A673 (cell line): Measurements from ENCODE around the gene ZCCHC3. TPM values are rescaled to one million over a fixed set of nuclear protein-coding genes. Genes with fewer than 3 reads are reported as not detected.

Experiments used
- BruUV-seq: library from RNA; stranded (reverse); fragments of 400-500 nt; replicated peaks from 2 replicates; lab custom pipeline; 2021; lab: Mats Ljungman, UMichigan
- CTCF ChIA-PET: fragments of 300-600 bp; sonication (Branson Sonifier 250); formaldehyde crosslinking; loops from one replicate; lab custom pipeline; 2022; ENCODE audit warnings: antibody characterized with exemption; lab: Charles Lee
- POLR2A ChIA-PET: fragments of 300-600 bp; sonication (Branson Sonifier 250); formaldehyde crosslinking; loops from one replicate; lab custom pipeline; 2022; ENCODE audit warnings: antibody characterized with exemption; ENCODE audit not compliant: low non-redundant PET; lab: Charles Lee
- DNase-seq: peaks from one replicate; pipeline ENCODE4 v3.0.0-alpha.2; 2015; ENCODE audit warnings: low spot score
- H3K27ac ChIP-seq: fragments of 200-600 bp; sonication (generic); 2 replicates; pipeline ENCODE4 v1.5.1; 2016; ENCODE audit warnings: mixed run types, low read depth, mild to moderate bottlenecking, mixed read lengths, antibody characterized with exemption, low read length; ENCODE audit not compliant: poor library complexity, severe bottlenecking
- H3K27me3 ChIP-seq: fragments of 200-600 bp; sonication (generic); replicated peaks from 2 replicates; pipeline ENCODE4 v1.6.1; 2017; ENCODE audit warnings: mixed run types, low read depth, mild to moderate bottlenecking, mixed read lengths, antibody characterized with exemption, low read length; ENCODE audit not compliant: insufficient read depth, poor library complexity
- H3K36me3 ChIP-seq: fragments of 200-600 bp; sonication (generic); 2 replicates; pipeline ENCODE4 v1.6.1; 2016; ENCODE audit warnings: mixed run types, mild to moderate bottlenecking, mixed read lengths, antibody characterized with exemption, low read length; ENCODE audit not compliant: insufficient read depth, poor library complexity, severe bottlenecking
- H3K4me1 ChIP-seq: fragments of 200-600 bp; sonication (generic); 2 replicates; pipeline ENCODE4 v1.6.1; 2017; ENCODE audit warnings: mixed run types, mild to moderate bottlenecking, mixed read lengths, antibody characterized with exemption, low read length; ENCODE audit not compliant: insufficient read depth, poor library complexity, severe bottlenecking
- H3K4me3 ChIP-seq: fragments of 200-600 bp; sonication (generic); 2 replicates; pipeline ENCODE4 v1.5.1; 2016; ENCODE audit warnings: low read depth, mixed run types, mild to moderate bottlenecking, mixed read lengths, low read length; ENCODE audit not compliant: poor library complexity, severe bottlenecking
- H3K9me3 ChIP-seq: fragments of 200-600 bp; sonication (generic); 2 replicates; pipeline ENCODE4 v1.6.1; 2016; ENCODE audit warnings: mixed run types, low read depth, mild to moderate bottlenecking, mixed read lengths, antibody characterized with exemption, low read length; ENCODE audit not compliant: poor library complexity, severe bottlenecking
- EZH2 ChIP-seq: fragments of 200-600 bp; sonication (generic); IDR thresholded peaks from 2 replicates; pipeline ENCODE4 v1.6.1; 2017; ENCODE audit warnings: borderline replicate concordance, low read depth, mild to moderate bottlenecking, mixed read lengths, antibody characterized with exemption, low read length; ENCODE audit not compliant: poor library complexity, severe bottlenecking
- intact Hi-C: fragments of 100-400 bp; cut with micrococcal nuclease; formaldehyde crosslinking; loops from one replicate; pipeline ENCODE4 v1.10.0; 2022; ENCODE audit not compliant: unreplicated experiment
- total RNA-seq: library from RNA; stranded (reverse); gene quantifications from 2 replicates; pipeline ENCODE4 v1.2.3, GENCODE V29; 2021
- TF ChIP-seq, protein P1 (sequence below): fragments of 300-800, 200-600 bp; sonication (generic); conservative IDR thresholded peaks from 2 replicates; pipeline ENCODE4 v1.5.1; 2017; ENCODE audit warnings: low read depth, mild to moderate bottlenecking, antibody characterized with exemption, low read length, moderate library complexity, mixed read lengths

ZCCHC3 gene
- total RNA-seq, 1 experiment from 2014 or later: 39.6 TPM

GRCh38 chr20:346640-347316, 49.4 kb downstream of the ZCCHC3 start, which contains the start of gene NRSN2:
Gene NRSN2, plus strand, starts transcription at chr20:347111. Its CDS starts 2,533 bp downstream, at chr20:349644.
- ChIA-PET POLR2A (interaction anchor here (0.6 kb wide), 1 partner anchor 10 kb away, joined by 13 read pairs; no protein-coding TSS in a partner anchor), CTCF (interaction anchor here (1.2 to 2.0 kb wide), 2 partner anchors 16 kb away, joined by 4 to 7 read pairs; no protein-coding TSS in a partner anchor)
- peak within 1 kb of the TSS; percentile 74 for H3K4me3 ChIP-seq
- peaks cover 17% of the 10 kb centered on the region for H3K4me1 ChIP-seq
- peak; percentile 86 for DNase-seq
- intact Hi-C loops: no loop called here
- BruUV-seq: no TSS peak
- peak within 1 kb of the TSS; percentile 88 for H3K27ac ChIP-seq
- H3K36me3 ChIP-seq: peaks cover 11% of the 10 kb centered on the region
- H3K27me3 ChIP-seq: no peaks in the 10 kb centered on the region
- H3K9me3 ChIP-seq: no peaks in the 10 kb centered on the region
- TF ChIP-seq EZH2: no peak
- TF ChIP-seq, protein P1, sequence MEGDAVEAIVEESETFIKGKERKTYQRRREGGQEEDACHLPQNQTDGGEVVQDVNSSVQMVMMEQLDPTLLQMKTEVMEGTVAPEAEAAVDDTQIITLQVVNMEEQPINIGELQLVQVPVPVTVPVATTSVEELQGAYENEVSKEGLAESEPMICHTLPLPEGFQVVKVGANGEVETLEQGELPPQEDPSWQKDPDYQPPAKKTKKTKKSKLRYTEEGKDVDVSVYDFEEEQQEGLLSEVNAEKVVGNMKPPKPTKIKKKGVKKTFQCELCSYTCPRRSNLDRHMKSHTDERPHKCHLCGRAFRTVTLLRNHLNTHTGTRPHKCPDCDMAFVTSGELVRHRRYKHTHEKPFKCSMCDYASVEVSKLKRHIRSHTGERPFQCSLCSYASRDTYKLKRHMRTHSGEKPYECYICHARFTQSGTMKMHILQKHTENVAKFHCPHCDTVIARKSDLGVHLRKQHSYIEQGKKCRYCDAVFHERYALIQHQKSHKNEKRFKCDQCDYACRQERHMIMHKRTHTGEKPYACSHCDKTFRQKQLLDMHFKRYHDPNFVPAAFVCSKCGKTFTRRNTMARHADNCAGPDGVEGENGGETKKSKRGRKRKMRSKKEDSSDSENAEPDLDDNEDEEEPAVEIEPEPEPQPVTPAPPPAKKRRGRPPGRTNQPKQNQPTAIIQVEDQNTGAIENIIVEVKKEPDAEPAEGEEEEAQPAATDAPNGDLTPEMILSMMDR: no peak

DNA sequence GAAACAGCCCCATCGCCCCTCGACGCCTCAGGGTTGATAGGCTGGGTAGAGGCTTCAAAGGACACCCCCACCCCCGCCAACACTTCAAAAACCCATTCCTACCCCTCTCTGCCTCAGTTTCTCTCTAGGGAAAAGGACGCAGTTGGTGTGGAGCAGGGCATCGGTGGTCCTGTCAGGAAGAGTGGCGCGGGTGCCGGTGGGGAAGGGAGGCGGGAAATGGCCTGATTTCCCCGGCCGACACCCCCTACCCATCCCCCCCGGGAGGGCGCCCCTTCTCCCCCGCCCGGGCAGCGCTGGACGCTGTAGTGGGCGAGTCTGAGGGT, 49.9 kb downstream of the ZCCHC3 start:
- ChIA-PET POLR2A (interaction anchor here (0.6 kb wide), 1 partner anchor 11 kb away, joined by 13 read pairs; no protein-coding TSS in a partner anchor), CTCF (interaction anchor here (1.2 kb wide), 1 partner anchor 17 kb away, joined by 7 read pairs; no protein-coding TSS in a partner anchor)
- Histone ChIP-seq H3K4me3 (peak overlapping the region; percentile 74), H3K4me1 (peaks cover 17% of the 10 kb centered on the region), H3K36me3 (peaks cover 11% of the 10 kb centered on the region), H3K9me3 (no peaks in the 10 kb centered on the region), H3K27me3 (no peaks in the 10 kb centered on the region), H3K27ac (peak overlapping the region; percentile 88)
- no peak for TF ChIP-seq EZH2
- TF ChIP-seq, protein P1: no peak
- DNase-seq: no peak
- no TSS peak for BruUV-seq
- intact Hi-C loops: no loop called here

DNA sequence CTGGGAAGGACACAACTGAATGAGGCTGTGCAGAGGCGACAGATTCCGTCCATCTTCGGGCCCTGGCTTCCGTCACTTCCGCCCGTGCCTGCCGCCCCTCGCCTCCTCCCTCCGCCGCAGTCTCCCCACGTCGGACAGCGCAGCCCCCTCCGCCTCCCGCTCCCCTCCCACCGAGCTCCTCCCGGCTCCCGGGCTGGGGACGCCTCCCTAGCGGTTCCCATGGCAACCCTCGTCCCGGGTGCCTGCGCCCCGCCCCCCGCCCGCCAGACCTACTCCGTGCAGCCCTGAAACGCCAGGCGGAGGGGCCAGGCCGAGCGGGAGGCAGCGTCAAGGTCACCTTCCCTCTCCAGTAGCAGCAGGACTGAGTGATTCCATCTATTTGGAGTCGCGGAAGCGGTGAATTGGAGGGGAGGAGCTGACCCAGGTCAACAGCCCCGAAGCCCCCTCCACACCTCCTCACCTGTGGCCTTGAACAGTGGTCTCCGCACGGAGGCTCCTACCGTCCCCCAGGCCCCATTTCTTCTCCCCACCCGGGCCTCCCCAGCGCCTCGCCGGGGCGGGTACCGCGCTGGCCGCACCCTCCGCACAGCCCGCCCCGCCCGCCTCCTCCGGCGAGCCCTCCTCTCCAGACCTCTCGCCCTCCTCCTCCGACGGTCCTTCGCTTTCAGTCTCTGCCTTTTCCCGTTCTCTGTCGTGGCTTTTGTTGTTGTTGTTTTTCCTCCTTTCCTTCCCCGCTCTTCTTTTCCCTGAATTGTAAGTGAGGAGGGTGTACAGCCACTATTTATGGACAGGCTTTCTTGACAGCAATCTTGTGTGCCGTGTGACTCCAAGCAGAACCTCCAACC, 50.5 kb downstream of the ZCCHC3 start:
- DNase-seq: peak; percentile 98
- Histone ChIP-seq H3K4me1 (peaks cover 17% of the 10 kb centered on the region), H3K9me3 (no peaks in the 10 kb centered on the region), H3K27ac (peak overlapping the region; percentile 88), H3K4me3 (peak overlapping the region; percentile 74), H3K27me3 (no peaks in the 10 kb centered on the region), H3K36me3 (peaks cover 11% of the 10 kb centered on the region)
- TF ChIP-seq, protein P1: no peak
- no peak for TF ChIP-seq EZH2
- BruUV-seq: no TSS peak
- POLR2A ChIA-PET: no interaction called here
- intact Hi-C loops: no loop called here
- CTCF ChIA-PET: interaction anchor here (1.2 kb wide), 1 partner anchor 17 kb away, joined by 7 read pairs; no protein-coding TSS in a partner anchor
